ENCODE data around the gene DCAF11.
A peak's percentile ranks its signal among the peaks of the same experiment; 100 is the strongest.

Gene DCAF11

DNA sequence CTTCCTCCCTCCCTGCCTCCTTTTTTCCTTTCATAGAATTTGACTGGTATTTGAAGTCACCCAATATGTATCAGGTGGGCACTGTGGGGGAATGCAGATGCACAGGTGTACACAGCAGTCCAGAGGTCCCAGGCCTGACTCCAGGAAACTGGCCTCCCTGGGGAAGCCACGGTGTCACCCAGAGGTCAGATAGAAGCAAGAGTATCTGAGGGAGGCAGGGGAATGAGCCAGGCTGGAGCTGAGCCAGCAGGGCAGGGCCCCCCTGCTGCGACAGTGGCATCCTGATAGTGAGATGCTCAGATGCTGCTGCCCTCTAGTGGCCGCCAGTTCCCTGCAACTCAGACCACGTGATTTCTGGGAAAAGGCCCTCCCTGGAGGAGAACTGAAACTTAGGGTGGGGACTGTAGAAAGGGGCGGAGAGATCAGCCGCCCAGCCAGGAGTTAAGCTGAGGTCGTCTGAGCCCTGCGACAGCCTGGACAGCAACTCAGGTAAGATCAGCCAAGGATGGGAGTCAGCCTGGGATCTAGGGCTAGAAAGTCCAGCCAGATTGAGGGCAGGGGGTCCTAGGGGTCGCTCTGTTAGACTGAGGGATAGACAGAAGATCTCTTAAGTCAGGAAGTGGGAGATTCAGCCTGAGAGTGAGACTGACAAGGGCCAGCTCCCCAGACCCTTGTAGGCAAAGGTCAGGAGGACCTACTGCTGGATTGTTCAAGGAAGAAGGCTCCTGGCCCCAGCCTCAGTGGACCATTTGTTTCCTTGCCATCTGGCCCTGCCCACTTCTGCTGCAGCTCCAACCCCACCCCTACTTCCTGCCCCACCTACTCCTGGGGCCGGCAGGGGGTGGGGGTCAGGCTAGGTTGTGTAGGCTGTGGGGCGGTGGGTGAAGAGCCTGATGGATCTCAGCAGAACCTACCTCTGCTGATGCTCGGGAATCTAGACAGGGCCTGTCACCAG, 46.5 kb downstream of the DCAF11 start, which contains the start of gene IRF9:
Gene IRF9 (plus strand): TSS at position 416 of the 955 bp plus-strand sequence. CDS start 880 bp downstream, outside the sequence.
- DNase-seq (ENCODE audit: low read depth in 2 of 2), result peak; percentile 98 to 99

- DNase-seq (ENCODE audit: low read depth in 2 of 2), result no peak
These were observed 47.5 kb downstream of the DCAF11 start for GRCh38 chr14:24162093-24162492.

DNA sequence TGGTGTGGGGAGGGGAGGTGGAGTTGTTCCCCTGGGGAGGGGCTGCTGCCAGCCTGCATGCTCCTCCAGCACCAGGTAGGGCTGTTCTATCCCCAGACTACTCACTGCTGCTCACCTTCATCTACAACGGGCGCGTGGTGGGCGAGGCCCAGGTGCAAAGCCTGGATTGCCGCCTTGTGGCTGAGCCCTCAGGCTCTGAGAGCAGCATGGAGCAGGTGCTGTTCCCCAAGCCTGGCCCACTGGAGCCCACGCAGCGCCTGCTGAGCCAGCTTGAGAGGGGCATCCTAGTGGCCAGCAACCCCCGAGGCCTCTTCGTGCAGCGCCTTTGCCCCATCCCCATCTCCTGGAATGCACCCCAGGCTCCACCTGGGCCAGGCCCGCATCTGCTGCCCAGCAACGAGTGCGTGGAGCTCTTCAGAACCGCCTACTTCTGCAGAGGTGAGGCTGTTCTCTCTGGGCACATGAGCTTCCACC, 50.0 kb downstream of the DCAF11 start:
- DNase-seq (ENCODE audit: low read depth in 2 of 2), result no peak

- no peak for DNase-seq (ENCODE audit: low read depth in 2 of 2)
These were observed 51.2 kb downstream of the DCAF11 start for GRCh38 chr14:24165785-24166184.

GRCh38 chr14:24167469-24168114, 53.0 kb downstream of the DCAF11 start:
- DNase-seq (ENCODE audit: low read depth in 2 of 2), result no peak

- DNase-seq (ENCODE audit: low read depth in 2 of 2), result peak; percentile 41 to 53
These were observed 57.1 kb downstream of the DCAF11 start, which contains the start of gene REC8 for GRCh38 chr14:24171422-24172260. Gene REC8, plus strand, starts transcription at chr14:24172080. Its CDS starts 473 bp downstream, at chr14:24172553.

DNA sequence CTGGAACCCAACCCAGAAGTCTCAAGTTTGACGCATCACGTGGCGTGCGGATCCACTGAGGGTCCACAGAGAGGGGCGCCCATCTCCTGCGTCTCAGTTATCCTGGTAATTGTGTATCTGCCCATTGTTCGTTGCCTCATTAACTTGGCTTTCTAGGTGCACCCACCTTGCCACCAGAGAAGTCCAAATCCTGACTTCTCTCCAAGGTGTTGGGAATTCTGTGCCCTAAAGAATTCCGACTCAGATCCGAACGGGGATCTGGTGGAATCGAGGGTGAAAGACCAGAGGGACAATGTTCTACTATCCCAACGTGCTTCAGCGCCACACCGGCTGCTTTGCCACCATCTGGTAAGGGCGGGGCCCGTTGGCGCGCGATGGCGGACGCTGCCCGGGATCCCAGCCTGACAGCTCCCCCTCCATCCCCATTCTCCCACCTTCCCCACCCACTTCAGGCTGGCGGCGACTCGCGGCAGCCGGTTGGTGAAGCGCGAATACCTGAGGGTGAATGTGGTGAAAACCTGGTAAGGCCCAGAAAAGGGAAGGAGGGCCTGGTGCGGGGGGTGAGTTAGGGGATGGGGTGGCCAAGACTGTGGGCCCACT, 57.8 kb downstream of the DCAF11 start:
- DNase-seq (ENCODE audit: low read depth in 2 of 2), result no peak

DNA sequence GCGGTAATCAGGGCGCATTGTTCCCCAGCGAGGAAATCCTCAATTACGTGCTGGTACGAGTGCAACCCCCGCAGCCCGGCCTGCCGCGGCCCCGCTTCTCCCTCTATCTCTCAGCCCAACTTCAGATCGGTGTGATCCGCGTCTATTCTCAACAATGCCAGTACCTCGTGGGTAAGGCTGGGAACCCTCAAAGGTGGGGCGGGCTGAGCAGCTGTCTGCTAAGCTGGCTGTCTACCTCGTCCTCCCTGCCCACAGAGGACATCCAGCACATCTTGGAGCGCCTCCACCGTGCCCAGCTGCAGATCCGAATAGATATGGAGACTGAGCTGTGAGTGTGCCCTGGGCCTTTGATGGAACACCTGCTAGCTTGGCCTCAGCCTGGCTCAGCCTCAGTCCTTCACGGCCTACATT, 58.3 kb downstream of the DCAF11 start:
- DNase-seq (ENCODE audit: low read depth in 2 of 2), result no peak

Measured in stimulated activated CD4-positive, alpha-beta T cell treated with anti-CD3 and anti-CD28 coated beads, Interleukin-12 subunit alpha, Interleukin-12 subunit beta, amount 100 ng/mL, for 24 hours (primary cell).